IMR-90 (cell line): ENCODE results near the gene CLCF1. TPM values are rescaled to one million over a fixed set of nuclear protein-coding genes. Genes with fewer than 3 reads are reported as not detected.

ENCODE experiments used
- ATAC-seq: fragments of 200-7000 bp; cut with Tn5 transposase; 2 replicates; pipeline ENCODE4 v1.9.1; 2020; ENCODE audit warnings: low read depth, mild to moderate bottlenecking, moderate library complexity
- BruUV-seq: library from RNA; stranded (reverse); fragments of 400-500 nt; replicated peaks from 2 replicates; lab custom pipeline; 2021; lab: Mats Ljungman, UMichigan
- CTCF ChIA-PET: fragments of 300-600 bp; formaldehyde crosslinking; extraction: SDS; loops from one replicate; lab custom pipeline; 2021; ENCODE audit warnings: antibody characterized with exemption; lab: Yijun Ruan, JAX
- POLR2A ChIA-PET: fragments of 300-600 bp; sonication (Branson Sonifier 250); formaldehyde crosslinking; loops from one replicate; lab custom pipeline; 2022; ENCODE audit warnings: antibody characterized with exemption; ENCODE audit not compliant: unreplicated experiment; lab: Charles Lee
- DNase-seq: peaks from one replicate; pipeline ENCODE4 v3.0.0; 2013
- H2AFZ ChIP-seq: replicated peaks from 2 replicates; pipeline ENCODE3; 2013; ENCODE audit warnings: low read length, mild to moderate bottlenecking; ENCODE audit not compliant: poor library complexity
- H2AK5ac ChIP-seq: 2 replicates; pipeline ENCODE4 v1.6.1; 2013; ENCODE audit warnings: low read depth, low read length, inconsistent platforms
- H2AK9ac ChIP-seq: replicated peaks from 2 replicates; pipeline ENCODE3; 2013; ENCODE audit warnings: mild to moderate bottlenecking, low read depth, low read length, moderate library complexity; ENCODE audit not compliant: poor library complexity
- H2BK120ac ChIP-seq: 2 replicates; pipeline ENCODE4 v1.6.1; 2013; ENCODE audit warnings: low read depth, low read length, inconsistent platforms
- H2BK15ac ChIP-seq: 3 replicates; pipeline ENCODE4 v1.6.1; 2013; ENCODE audit warnings: low read depth, low read length, inconsistent platforms
- H2BK20ac ChIP-seq: 2 replicates; pipeline ENCODE4 v1.6.1; 2013; ENCODE audit warnings: low read depth, mild to moderate bottlenecking, inconsistent platforms, low read length, moderate library complexity
- H2BK5ac ChIP-seq: 2 replicates; pipeline ENCODE4 v1.6.1; 2013; ENCODE audit warnings: mild to moderate bottlenecking, low read depth, low read length, inconsistent platforms; ENCODE audit not compliant: poor library complexity, severe bottlenecking
- H3K14ac ChIP-seq: replicated peaks from 2 replicates; pipeline ENCODE4 v1.6.1; 2013; ENCODE audit warnings: low read depth, low read length, inconsistent platforms
- H3K18ac ChIP-seq: 2 replicates; pipeline ENCODE4 v1.6.1; 2013; ENCODE audit warnings: low read depth, low read length, control low read depth
- H3K23ac ChIP-seq: 2 replicates; pipeline ENCODE4 v1.6.1; 2013; ENCODE audit warnings: low read depth, low read length, inconsistent platforms
- H3K27ac ChIP-seq: 2 replicates; pipeline ENCODE4 v1.5.1; 2013; ENCODE audit warnings: mild to moderate bottlenecking, control low read depth, low read length; ENCODE audit not compliant: insufficient read depth
- H3K27me3 ChIP-seq: 2 replicates; pipeline ENCODE4 v1.6.1; 2013; ENCODE audit warnings: low read length; ENCODE audit not compliant: control insufficient read depth, insufficient read depth
- H3K36me3 ChIP-seq: 2 replicates; pipeline ENCODE4 v1.6.1; 2013; ENCODE audit warnings: low read length, mixed read lengths; ENCODE audit not compliant: control insufficient read depth, insufficient read depth
- H3K4ac ChIP-seq: 2 replicates; pipeline ENCODE4 v1.6.1; 2013; ENCODE audit warnings: low read depth, low read length, inconsistent platforms
- H3K4me1 ChIP-seq: 2 replicates; pipeline ENCODE4 v1.6.1; 2013; ENCODE audit warnings: low read length, mixed read lengths; ENCODE audit not compliant: control insufficient read depth, insufficient read depth
- H3K4me2 ChIP-seq: 2 replicates; pipeline ENCODE4 v1.6.1; 2013; ENCODE audit warnings: low read depth, mild to moderate bottlenecking, control low read depth, low read length, moderate library complexity
- H3K4me3 ChIP-seq: 2 replicates; pipeline ENCODE4 v1.5.1; 2013; ENCODE audit warnings: low read depth, mild to moderate bottlenecking, control low read depth, low read length, moderate library complexity; ENCODE audit not compliant: insufficient read depth
- H3K56ac ChIP-seq: 2 replicates; pipeline ENCODE4 v1.6.1; 2013; ENCODE audit warnings: low read length, inconsistent platforms; ENCODE audit not compliant: insufficient read depth; ENCODE audit errors: extremely low read depth
- H3K79me1 ChIP-seq, 2 experiments: 2 replicates each; pipeline ENCODE4 v1.6.1; 2013; ENCODE audit warnings: low read length in 2 of 2, inconsistent platforms in 1 of 2, low read depth in 1 of 2
- H3K9ac ChIP-seq: 2 replicates; pipeline ENCODE4 v1.6.1; 2013; ENCODE audit warnings: low read depth, low read length, control low read depth
- H3K9me1 ChIP-seq: 2 replicates; pipeline ENCODE4 v1.6.1; 2013; ENCODE audit warnings: low read length, inconsistent platforms; ENCODE audit not compliant: insufficient read depth
- H3K9me3 ChIP-seq: 2 replicates; pipeline ENCODE4 v1.6.1; 2013; ENCODE audit warnings: low read length; ENCODE audit not compliant: control insufficient read depth, insufficient read depth
- H4K20me1 ChIP-seq: 2 replicates; pipeline ENCODE4 v1.6.1; 2013; ENCODE audit warnings: low read length, inconsistent platforms; ENCODE audit not compliant: insufficient read depth
- H4K5ac ChIP-seq: 2 replicates; pipeline ENCODE4 v1.6.1; 2013; ENCODE audit warnings: mild to moderate bottlenecking, low read depth, low read length, control low read depth
- H4K8ac ChIP-seq, 2 experiments: 2 replicates each; pipeline ENCODE4 v1.6.1; 2013; ENCODE audit warnings: low read depth in 2 of 2, low read length in 2 of 2, control low read depth in 1 of 2, inconsistent platforms in 1 of 2
- H4K91ac ChIP-seq: 2 replicates; pipeline ENCODE4 v1.6.1; 2013; ENCODE audit warnings: low read depth, low read length, inconsistent platforms; ENCODE audit not compliant: insufficient read depth
- CTCF ChIP-seq: conservative IDR thresholded peaks from 2 replicates; pipeline ENCODE4 v1.5.1; 2012; ENCODE audit warnings: mild to moderate bottlenecking, low read depth, low read length, improper control_type of control experiment
- ELK1 ChIP-seq: fragments of 150-350 bp; IDR thresholded peaks from 2 replicates; pipeline ENCODE4 v1.6.1; 2016; ENCODE audit warnings: low read depth, mild to moderate bottlenecking, low read length, moderate library complexity, borderline replicate concordance
- RFX5 ChIP-seq: IDR thresholded peaks from 2 replicates; pipeline ENCODE4 v1.8.0; 2012; ENCODE audit warnings: low read depth, mild to moderate bottlenecking, low read length, moderate library complexity
- SMC3 ChIP-seq: fragments of 150-350 bp; IDR thresholded peaks from 2 replicates; pipeline ENCODE4 v1.6.1; 2016; ENCODE audit warnings: low read depth, mild to moderate bottlenecking, antibody characterized with exemption, low read length, moderate library complexity
- WGBS, 2 experiments: methylation state at CpG; one replicate each; pipeline versions ENCODE4 v1.1.5 to v1.1.7; 2013; ENCODE audit warnings: missing lambda C conversion rate in 2 of 2; ENCODE audit not compliant: insufficient read length in 1 of 2; ENCODE audit errors: extremely low coverage in 2 of 2; 5-methylcytosine and 5-hydroxymethylcytosine counted together
- dilution Hi-C: fragments of 300-500 bp; cut with HindIII; formaldehyde crosslinking; loops from one replicate; pipeline ENCODE4 v1.14.3; 2018; ENCODE audit warnings: low sequenced_read_pairs; ENCODE audit not compliant: unreplicated experiment
- in situ Hi-C: fragments of 300-500 bp; cut with MboI; formaldehyde crosslinking; loops from 3 replicates; pipeline ENCODE4 v1.14.3; 2019; ENCODE audit warnings: low sequenced_read_pairs, inconsistent platforms, mixed read lengths
- intact Hi-C: fragments of 100-400 bp; cut with micrococcal nuclease; formaldehyde crosslinking; loops from 2 replicates; pipeline ENCODE4 v1.10.0; 2022
- polyA plus RNA-seq, 3 experiments: library from polyadenylated mRNA; depleted of rRNA; stranded (reverse); fragments of >200 nt; gene quantifications; 2 replicates each; pipeline ENCODE4 v1.2.3, GENCODE V29; 2012; ENCODE audit warnings: low replicate concordance in 1 of 3
- total RNA-seq: library from RNA; depleted of rRNA; stranded (reverse); fragments of >200 nt; gene quantifications from 2 replicates; pipeline ENCODE4 v1.2.3, GENCODE V29; 2012

Gene CLCF1
- total and polyA plus RNA-seq, 2 of the 4 experiments (the other 2 are of a cell fraction) = 5.6 to 27.8 TPM

GRCh38 chr11:67332081-67332691 lies 41.2 kb downstream of the CLCF1 start:
- TF ChIP-seq SMC3 (no peak), ELK1 (no peak), RFX5 (no peak), CTCF (no peak)
- Histone ChIP-seq H3K18ac (no peak overlapping the region), H3K4ac (no peak overlapping the region), H4K8ac (no peak overlapping the region), H3K4me3 (no peak overlapping the region), H3K27me3 (no peaks in the 10 kb centered on the region), H4K91ac (no peak overlapping the region), H3K9me1 (no peaks in the 10 kb centered on the region), H2BK15ac (no peak overlapping the region), H2AK9ac (no peak overlapping the region), H3K56ac (no peak overlapping the region), H3K14ac (no peak overlapping the region), H4K20me1 (no peaks in the 10 kb centered on the region), H3K9me3 (no peaks in the 10 kb centered on the region), H2BK120ac (no peak overlapping the region), H2AFZ (no peak overlapping the region), H2BK5ac (no peak overlapping the region), H3K9ac (no peak overlapping the region), H3K36me3 (no peaks in the 10 kb centered on the region), H3K27ac (no peak overlapping the region), H2AK5ac (no peak overlapping the region), H3K4me2 (no peak overlapping the region), H3K23ac (no peak overlapping the region), H3K79me1 (no peaks in the 10 kb centered on the region), H3K4me1 (no peaks in the 10 kb centered on the region), H2BK20ac (no peak overlapping the region), H4K5ac (no peak overlapping the region)
- in situ Hi-C loops = no loop called here
- dilution Hi-C loops = no loop called here
- ChIA-PET CTCF (interaction anchor here (0.6 to 1.0 kb wide), 2 partner anchors 15 to 51 kb away, joined by 4 read pairs; no protein-coding TSS in a partner anchor), POLR2A (interaction anchor here (0.6 kb wide), 1 partner anchor 44 kb away, joined by 5 read pairs; no protein-coding TSS in a partner anchor)
- intact Hi-C loops = no loop called here
- WGBS, 2 experiments = no CpG with 5 or more reads among the region's 6 CpGs
- peak; percentile 56 for ATAC-seq
- DNase-seq = peak; percentile 22
- no TSS peak for BruUV-seq
